Stimulated activated CD4-positive, alpha-beta T cell treated with anti-CD3 and anti-CD28 coated beads, Interleukin-2, amount 100 ng/mL, for 24 hours (primary cell): ENCODE measurements around the gene SARDH.
"Not testable (repeated sequence)": the region's sequence is repeated elsewhere in the genome, so short reads cannot be mapped to it uniquely, and the experiment has no call there.

Source experiments
- DNase-seq, 2 donors: peaks; one replicate each; pipeline ENCODE4 v3.0.0-alpha.2; 2020

SARDH gene

DNA sequence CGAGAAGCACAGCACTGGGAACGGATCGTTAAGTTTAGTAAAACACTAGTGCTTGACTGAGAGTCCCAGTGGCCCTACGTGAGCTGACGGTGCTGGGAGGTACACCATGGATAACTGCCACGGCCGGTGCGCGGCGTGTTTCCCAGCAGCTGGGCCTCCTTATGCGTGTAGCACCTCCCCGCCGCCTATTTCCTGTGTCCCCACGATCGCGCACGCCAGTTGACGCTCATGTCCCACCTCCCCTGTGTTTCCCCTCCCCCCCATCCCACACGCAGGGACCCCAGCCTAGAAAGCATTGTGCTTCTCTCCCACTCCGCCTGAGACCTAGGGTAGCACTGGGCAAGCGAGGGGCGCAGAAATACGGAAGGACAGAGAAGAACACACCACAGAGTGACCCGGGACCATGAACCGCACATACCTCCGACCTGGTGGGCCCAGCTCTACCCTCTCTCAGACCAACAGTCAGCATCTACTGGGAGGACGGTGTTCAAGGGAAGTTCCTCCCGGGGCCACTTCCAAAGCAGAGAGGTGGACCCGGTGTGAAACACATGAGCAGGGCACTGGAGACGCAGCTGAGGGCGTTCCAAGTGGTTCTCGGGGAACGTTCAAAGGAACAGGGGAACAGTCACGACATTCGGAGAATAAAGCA lies 56.4 kb downstream of the SARDH start:
- no peak for DNase-seq

DNA sequence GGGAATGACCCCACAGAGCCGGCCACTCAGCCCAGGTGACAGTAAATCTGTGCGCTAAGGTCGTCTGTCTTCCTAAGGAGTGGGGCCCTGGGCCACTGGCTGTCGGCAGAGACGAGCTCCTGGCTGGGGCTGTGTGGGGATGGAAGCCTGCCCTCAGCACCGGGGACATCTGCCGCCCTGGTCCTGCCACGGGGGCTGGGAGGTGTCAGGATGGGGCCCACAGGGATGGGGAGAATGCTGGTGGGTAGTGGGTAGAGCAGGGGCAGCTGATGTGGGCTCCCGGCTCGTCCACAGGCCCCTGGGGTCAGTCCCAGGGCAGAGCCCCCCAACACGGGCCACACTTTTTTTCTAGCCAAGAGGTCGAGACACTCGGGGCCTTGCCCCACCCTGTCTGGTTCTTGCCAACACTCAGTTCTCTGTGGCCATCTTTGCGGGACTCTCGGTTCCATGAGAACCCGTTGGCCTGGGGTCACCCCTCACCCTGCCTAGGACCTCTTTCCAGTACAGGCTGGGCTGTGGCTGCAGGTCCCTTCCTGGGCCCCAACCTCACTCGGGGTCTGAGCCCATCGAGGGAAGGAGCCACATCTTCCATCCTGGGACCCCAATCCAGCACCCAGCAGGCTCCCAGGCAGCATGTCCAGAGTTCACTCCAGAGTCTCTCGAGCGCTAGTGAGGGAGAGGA lies 57.0 kb downstream of the SARDH start:
- DNase-seq, result no peak

DNA sequence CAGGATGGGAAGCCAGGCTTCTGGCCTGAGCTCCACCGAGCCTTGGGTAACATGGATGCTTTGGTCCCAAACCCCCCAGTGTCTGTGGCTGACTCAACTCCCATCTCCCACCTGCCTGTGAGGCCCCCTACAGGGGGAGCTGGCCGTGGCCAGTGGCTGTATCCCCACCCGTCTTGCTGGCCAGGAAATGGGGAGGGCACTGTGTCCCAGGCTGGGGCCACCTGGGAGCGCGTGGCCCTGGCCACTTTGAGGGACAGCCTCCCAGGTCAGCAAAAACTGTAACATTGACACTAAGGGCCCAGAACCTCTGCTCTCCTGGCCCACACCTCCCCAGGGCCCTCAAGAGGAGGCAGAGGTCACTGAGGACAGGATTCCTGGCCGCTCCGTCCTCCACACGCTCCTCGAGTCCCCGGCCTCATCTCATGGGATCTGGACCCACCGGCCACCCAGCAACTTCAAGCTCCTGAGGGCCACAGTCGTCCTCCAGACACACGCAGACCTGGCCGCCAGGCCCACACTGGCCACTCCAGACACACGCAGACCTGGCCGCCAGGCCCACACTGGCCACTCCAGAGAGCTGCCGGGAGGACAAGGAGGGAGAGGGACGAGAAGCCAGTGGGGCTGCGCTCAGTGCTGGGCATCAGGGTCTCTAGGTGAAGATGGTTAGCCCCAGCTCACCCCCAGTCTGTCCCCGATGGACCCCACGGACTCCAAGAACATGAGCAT lies 57.7 kb downstream of the SARDH start:
- no peak for DNase-seq

DNA sequence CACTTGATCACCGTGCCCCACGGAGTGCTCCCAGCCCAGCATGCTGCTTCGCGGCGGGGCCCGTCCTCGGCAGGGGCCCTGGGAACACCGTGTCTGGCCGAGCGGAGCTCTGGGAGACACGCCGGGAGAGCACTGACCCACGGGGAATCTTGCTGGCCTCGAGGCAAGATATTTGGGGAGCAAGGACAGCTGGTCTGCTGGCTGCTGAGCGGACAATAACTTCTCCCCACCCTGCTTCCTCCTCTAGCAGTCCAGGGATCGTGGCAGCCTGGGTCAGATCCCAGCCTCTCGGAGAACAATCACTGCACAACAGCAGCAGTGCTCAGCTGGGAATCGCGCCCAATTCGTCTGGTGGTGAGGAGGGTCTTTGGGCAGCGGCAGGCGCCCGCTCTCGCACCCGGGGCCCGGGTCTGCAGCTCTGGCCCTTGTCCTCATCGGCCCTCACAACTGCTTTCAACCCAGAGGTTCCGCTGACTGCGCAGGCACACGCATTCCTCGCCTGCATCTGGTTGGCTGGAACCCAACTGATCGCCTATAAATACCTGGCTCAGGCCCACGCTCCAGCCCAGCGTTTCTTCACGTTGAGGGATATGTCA lies 58.6 kb downstream of the SARDH start:
- no peak for DNase-seq

DNA sequence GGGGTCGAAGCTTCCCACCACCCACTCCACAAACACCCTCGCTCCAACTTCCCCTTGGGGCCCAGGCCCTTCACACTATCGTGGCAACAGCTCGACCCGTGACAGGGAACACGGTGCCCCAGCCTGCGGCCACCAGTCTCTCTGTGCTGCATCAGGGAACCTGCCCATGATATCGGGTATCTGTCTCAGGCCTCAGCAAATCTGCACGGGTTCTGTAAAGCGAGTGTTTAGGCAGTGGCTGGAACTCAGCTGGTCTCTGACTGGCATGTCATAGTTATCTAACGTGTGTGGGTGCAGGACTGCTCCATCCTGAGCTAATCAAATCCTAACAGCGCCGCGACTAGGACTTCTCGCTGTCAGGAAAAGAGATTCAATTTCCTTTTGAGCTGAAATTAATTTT lies 59.1 kb downstream of the SARDH start:
- DNase-seq, result no peak

DNA sequence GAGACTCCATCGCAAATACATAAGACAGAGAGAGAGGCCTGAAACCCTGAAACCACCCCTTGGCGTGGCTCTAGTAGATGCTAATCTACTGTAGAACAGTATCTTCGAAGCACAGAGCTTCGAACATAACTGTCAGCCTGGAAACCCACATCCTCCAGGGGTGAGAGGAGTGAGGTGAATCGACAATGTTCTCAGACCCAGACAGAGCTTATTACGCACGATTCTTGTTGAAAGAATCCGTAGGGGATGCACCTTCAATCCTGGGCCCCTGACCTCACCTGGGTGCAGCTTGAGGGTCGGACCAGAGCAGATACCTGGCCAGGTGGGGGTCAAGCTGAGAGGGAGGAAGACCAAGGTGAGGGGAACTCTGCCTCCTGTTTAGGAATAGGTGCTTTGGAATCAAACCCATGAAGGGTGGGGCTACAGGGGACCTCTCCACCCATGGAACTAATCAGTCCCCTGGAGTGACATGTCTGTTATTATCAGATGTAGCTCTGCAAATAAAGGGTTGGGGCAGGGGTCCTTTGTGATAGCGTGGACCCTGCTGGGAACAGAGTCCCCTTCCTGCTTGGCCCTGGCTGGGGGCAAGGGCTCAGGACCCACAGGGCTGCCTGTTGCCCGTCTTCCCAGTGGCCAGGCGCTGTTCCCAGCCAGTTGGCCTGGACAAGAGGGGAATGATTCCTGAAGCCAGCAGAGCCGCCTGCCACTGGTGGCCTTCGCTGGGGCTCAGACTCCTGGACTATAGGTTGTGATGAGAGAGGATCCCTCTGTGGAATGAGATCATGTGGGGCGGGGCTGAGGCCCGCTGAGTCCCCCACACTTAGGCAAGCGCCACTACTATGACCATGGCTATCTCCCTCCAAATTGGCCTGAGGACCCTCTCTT lies 60.8 kb downstream of the SARDH start:
- DNase-seq, result peak; percentile 31 to 42

DNA sequence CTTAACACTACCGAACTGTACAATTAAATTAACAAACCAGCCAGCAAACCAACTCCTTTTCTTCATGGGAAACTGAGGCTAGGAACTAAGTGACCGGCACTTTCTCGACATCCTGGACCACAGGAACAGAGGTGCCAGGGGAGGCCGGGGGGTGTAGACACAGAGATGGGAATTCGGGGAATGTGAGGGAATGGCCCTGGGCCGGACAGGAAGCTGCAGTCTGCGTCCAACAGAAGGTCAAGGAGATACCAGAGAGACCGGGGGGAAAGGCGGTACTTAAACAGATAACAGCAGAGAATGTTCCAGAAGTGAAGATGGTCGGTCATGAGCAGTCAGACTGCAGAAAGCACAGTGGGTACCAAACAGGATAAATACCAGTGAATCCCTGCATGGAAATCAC lies 61.7 kb downstream of the SARDH start:
- no peak for DNase-seq

DNA sequence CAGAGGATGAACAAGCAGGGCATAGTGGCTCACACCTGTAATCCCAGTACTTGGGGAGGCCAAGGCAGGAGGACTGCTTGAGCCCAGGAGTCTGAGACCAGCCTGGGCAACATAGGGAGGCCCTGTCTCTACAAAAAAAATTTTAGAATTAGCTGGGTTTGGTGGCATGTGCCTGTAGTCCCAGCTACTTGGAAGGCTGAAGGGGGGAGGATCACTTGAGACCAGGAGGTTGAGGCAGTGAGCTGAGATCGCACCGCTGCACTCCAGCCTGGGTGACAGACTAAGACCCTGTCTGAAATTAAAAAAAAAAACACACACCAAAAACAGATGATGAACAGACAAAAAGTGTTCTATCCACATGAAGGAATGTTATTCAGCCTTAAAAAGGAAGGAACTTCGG lies 62.4 kb downstream of the SARDH start:
- not testable (repeated sequence) for DNase-seq

DNA sequence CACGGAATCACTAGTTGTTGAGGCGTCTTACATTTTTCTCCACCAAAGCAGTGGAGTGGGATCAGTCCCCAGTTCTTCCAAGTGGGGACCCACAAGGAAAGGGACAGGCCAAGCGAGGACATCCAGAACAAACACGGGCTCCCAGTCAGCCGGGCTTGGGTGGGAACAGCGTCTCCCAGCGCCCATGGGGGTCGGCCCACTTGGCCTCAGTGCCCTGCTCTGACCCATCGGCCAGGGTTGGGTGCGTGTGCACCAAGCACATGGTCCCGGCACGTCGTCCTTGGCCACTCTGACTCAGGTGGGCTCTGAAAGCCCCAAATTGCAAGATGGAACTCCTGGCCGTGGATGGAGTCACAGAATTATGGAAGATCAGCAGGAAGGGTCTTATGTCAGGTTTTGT lies 64.1 kb downstream of the SARDH start:
- no peak for DNase-seq

DNA sequence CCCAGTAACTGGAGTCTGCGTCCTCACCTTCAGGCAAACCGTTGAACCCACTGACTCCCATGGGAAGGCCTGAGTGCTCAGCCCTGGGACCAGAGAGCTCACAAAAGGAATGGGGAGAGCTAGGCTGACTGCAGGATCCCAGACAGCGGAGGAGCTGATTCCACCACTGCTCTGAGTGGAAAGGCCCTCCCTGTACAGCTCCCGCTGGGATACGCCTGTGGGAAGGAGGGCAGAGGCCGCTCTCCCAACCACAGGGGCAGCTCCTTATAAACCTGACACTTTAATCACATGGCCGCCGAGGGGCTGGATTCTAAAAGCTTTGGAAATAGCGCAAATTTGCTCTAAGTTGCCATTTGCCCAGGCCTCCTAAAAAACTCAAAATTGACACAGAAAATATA lies 64.9 kb downstream of the SARDH start:
- no peak for DNase-seq

DNA sequence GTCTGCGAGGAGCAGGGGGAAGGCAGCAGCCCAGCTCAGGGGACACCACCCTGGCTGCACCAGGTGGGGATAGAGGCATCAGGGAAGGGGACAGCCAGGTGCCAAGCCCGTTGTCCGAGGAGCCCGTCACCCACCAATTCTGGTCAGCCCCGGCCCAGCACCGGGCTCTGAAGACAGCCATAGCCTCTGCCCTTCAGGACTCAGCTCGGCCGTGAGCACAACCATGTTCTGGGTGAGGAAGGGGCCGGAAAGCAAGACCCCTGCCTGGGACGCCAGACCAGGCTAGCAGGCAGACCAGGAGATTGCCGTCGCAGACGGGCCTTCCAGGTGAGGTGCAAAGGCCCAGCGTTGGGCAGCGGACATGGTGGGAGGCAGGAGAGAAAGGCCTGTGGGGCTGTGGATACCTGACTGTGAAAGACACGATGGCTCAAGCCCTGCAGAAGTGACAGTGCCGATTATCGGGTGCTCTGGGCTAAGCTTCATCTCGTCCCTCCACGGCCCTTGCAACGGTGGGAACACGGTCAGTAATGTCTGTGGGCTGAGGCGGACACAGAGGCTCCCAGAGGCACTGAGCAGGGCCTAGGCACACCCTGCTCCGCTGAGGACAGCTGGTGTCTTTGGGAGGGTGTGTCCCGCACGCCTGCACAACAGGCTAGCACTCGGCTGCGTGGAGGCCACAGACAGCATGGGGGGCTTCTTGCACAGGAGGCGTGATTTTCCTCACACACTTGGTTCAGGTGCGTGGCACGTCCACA lies 65.5 kb downstream of the SARDH start:
- DNase-seq, result no peak

DNA sequence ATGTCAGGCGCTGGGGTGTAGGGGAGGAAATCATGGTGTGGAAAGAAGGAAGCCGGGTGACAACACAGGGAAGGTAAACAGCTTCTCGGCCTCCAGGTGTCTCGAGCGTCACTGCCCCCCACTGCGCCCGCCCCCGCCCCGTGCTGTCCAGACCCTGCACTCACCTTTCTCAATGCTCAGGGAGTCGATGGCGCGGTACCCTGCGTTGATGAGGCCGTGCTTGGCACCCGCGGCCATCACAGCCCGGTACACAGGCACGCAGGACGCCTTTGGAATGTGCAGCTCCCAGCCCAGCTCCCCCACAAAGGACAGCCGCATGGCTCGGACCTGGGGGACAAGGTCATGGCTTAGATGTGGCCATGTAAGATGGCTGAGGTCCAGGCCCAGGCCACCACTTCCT lies 66.8 kb downstream of the SARDH start:
- DNase-seq, result no peak

DNA sequence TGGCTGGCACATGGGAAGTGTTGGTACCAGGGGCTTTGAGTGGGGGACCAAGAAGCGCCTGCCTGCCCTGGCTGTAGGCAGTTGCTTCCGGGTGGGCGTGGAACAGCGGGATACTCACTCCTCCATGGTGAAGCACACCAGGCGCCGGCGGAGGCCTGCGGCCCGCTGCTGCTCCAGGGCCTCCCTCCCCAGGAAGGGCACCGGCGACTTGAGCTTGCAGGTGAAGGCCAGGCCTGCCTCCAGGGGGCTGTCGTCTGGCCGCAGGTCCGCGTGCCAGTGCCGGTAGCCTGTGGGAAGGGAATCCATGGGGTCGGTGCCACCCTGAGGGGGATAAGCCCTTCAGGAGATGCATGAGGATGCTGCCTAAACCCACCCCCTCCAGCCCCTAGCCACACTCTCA lies 67.7 kb downstream of the SARDH start:
- DNase-seq, result no peak

DNA sequence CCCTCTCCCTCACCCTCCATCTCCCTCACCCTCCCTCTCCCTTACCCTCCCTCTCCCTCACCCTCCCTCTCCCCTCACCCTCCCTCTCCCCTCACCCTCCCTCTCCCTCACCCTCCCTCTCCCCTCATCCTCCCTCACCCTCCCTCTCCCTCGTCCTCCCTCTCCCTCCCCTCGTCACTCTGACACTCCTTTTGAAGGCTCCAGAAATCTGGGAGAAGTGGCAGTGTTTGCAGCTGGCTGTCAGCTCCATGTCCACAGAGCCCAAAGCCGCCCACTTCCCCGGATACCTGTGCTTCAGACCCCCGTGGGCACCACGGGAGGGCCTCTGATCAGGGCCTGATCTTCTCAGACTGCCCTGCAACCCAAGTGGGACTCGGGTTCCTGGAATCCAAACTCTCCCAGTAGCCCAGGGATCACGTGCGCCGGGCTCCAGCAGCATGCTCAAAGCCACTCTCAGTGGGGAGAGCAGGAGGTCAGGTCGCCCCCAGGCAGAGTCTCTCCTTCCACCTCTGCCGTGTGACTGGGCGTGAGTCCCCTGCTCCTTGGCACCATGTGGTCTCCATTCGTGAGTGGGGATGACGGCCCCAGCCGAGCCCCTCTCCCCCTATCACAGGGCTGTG lies 68.9 kb downstream of the SARDH start:
- DNase-seq, result no peak

DNA sequence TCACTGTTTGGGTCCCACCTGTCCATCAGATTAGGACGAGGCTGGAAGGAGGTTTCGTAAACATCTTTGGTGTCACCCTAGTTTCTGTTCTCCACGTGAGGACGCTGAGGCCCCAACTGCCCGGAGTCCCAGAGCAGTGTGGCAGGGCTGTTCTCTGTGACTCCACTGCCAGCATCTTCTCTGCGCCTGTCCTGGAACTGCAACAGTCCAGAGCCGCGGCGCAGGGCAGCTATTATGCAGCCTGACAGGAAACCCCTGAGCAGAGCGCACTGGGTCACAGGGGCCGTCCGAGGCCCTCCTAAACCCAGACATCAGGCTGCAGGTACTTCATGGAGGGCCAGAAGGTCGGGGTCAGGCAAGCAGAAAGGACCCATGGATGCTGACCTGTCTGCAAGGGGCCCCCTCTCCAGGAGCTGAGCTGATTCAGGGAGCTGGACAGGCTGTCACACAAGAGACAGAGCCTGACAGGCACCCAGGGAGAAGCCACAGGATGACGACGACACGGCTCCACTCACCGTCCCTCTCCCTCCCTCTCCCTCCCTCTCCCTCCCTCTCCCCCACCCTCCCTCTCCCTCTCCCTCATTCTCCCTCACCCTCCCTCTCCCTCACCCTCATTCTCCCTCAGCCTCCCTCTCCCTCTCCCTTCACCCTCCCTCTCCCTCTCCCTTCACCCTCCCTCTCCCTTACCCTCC lies 70.2 kb downstream of the SARDH start:
- DNase-seq, result no peak

DNA sequence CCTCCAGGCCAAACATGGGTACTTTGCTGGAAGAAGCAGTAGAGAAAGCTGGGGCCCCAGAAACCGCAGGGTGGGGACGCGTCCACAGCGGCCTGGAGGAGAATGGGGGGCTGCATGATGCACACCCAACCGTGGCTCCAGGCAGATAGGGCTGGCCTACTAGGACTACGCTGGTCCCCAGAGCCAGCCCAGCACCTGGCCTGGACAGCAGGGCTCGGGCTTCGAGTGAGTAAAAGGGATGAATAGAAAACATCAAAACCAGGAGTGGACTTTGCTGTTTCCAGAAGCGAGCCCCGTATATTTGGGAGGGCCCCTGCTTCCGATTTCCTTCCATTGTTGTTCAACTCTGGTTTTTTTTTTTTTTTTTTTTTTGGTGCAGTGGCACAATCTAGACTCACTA lies 71.3 kb downstream of the SARDH start:
- no peak for DNase-seq

DNA sequence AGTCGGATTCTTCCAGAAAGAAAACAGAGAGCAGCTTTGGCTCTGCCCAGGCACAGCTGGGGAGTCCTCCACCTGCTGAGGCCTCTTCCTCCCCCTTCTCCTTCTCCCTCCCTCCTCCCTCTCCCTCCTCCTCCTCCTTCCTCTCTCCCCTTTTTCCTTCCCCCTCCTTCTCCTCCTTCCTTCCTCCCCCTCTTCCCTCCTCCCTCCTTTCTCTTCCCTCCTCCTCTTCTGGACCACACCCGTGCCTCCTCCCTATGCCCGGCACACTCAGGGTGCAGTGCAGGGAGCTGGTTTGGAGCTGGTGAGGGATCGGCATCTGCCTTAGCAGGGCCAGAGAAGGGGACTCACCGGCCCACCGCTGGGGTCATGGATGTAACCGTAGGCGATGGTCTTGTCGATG lies 71.8 kb downstream of the SARDH start:
- no peak for DNase-seq

DNA sequence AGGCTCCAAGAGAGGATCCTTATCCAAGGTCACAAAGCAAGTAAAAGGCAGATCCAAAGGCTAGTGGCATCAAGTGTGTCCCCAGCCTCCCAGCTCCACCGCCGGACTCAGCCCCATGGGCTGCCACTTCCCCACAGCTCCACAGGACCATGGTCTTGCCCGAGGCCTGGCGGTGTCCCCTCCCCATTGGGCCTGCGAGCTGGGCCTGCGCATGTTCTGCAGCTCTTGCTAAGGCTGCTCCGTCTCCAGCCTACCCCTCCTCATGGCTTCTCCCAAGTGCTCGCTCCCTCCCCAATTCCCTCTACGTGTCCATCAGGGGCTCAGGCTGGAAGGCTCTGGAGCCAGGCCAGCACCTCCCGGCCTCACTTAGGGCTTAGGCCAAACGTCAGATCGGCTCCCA lies 72.6 kb downstream of the SARDH start:
- no peak for DNase-seq

DNA sequence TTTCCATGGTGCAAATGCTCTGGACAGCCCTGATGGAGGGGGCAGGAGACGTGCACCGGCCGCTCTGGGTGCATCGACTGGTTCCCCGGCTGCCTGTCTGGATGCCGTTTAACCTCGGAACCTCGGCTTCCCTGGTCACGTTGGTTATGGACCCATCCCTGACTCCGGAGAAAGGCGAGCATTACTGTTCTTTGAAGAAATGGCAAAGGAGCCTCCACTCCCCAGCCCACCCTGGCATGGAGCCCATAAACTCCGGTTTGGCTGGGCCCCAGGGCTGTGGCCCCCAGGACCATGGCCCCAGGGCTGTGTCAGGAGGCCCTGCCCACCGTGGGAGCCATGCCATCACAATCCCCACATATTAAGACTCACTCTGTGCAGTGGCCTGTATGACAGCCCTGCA lies 73.1 kb downstream of the SARDH start:
- DNase-seq, result no peak

DNA sequence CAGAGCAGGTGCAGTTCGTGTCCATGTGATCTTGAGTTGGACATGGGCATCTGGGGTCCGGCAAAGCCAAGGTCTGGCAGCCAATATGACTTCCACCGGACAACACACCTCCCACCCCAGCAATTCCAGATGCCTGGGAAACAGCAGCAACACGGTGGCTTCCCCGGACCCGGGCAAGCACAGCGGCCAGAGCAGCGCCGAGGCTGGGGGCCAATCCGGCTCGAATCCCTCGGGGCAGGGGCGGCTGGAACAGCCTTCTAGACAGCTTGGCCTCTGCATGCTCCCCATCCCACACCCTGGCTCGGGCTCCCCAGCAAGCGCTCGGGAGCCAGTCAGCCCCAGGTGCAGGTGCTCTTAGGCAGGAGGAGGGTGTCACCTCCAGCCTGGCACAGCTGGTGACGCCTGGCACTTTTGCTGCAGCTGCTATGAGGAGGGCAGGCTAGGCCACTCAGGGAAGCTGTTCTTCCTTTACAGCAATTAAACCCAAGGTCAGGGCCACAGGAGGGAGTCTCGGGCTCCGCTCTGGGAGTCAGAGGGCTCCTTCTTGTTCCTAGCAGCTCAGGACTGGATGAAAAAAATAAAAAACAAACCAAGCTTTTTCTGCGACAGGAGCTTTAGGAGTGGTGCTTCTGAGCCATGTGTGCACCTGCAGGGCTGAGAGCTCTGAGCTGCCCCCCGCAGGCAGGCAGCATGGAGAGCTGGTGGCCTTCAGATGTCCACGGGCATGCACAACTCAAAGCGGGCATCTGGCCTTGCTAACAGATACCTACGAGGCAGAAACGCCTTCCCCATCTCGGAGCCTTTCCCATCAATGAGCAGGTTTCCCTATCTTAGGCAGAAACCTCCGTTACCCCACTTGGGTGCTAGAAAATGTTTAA lies 73.7 kb downstream of the SARDH start:
- DNase-seq, result no peak
